HG03097 (cell line): ENCODE data around the gene GRIN1.

Source experiments
- ATAC-seq: cut with Tn5 transposase; IDR thresholded peaks from one replicate; pipeline ENCODE4 v1.9.1; 2021; ENCODE audit not compliant: unreplicated experiment, low FRiP score

The GRIN1 gene

DNA sequence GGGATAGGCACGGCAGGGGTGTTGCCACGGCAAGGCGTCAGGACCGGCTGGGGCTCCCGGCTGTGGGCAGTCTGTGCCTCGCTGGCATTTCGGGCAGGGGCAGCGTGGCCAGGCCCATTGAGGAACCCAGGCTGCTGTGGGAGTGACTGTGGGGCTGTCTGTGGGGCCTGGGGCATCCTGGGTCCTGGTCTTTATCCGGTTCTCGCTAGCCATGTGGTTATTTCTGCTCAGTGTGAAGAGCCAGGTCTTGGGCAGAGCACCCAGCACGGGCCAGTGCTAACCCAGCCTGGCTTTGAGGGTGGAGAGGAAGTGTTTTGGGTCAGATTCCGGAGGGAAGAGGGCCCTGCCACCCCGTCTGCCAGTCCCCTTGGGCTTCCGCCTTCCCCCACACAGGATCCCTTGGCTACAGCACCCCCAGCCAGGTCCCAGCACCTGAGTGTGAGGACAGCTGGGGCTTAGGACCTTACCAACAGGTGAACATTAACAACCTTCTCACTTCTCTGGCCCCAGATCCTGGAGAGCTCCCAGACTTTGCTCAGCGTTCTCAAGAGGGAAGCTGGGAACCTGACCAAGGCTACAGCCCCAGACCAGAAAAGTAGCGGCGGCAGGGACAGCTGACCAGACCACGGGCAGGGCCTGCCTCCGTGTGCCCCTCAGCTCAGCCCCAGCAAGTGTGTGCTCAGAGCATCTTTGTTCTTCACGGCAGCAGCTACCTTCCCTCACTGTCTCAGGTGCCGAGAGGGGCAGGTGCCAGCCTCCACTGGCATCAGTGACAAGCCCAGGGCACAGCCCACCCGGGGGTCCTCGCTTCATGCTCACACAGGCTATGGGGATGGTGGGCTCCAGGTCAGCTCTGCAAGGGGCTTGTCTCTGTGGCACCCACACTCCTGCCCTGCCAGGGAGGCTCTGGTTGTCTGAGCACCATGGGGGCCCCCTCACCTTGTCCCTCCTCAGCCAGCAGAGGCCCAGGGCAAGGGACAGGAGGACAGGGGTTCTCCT lies 50.6 kb downstream of the GRIN1 start:
- no peak for ATAC-seq

DNA sequence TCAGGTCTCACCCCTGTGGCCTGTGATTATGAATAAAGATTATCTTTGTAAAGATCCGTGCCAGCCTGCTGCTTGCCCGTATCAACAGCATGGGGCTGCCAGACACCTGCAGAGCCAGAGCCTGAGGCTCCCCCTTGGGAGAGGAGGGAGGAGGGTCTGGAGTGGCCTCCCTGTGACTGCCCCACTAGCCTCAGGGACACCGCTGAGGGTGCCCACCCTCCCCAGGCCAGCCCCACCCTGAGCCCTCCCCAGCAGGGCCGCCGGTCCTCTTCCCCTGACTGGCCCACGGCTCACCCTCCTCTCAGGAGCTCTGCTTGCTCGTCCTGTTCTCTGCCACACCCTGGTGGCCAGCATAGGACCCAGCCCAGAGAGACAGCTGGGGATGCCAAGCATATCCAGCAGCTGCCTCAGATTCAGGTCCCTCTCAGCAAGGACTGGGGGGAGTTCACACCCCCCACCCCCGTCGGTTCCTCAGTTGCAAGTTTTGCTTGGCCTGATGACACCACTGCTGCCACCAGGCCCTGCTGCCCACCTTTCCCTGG lies 51.4 kb downstream of the GRIN1 start:
- ATAC-seq, result no peak

DNA sequence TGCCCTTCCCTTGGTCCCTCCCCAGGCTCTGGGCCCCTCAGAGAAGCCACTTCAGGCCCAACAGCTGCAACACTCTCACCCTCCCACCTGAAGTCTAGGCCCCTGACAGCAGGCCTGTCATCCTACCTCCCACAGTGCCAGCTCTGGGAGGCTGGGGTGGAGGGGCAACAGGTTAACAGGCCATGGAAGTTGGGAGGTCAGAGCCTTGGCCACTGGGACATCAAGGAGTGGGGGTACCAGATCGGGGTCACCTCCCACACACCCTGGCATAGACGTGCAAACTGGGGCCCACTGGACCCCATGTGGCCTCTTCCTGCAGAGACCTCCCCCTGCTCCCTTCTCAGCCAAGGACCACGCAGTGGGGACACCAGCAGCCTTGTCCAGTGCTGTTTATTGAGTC lies 52.3 kb downstream of the GRIN1 start:
- no peak for ATAC-seq

DNA sequence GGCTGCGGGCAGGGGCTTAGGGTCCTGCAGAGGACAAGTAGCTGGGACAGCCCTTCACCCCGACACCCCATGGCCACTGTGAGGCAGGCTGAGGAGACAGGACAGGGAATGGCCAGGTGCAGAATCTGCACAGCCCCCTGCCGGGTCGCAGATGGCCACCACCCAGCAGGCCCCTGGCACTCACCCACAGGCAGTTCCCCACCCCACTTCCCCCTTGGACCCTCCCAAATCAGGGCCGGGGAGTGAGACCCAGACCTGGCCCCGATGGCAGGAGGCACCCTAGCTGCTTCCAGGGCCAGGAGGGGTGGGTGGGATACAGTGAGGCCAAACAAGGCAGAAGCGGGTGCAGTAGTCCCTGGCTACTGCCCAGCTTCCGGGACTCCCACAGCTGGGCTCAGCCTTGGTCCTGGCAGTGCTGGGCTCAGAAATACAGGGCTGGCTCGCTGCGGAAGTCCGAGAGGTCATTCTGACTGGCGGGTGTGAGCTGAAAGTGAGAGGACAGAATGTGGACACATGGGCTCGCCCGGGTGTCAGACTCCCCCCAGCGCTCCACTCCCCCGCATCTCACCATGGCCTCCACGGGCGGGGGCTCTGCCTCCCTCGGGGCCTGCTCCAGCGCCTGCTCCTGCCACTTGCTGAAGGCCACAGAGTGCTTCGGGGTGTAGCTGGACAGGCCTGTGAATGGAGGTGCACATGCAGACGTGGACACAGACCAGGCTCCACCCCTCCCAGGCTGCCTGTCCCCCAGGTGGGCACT lies 52.9 kb downstream of the GRIN1 start:
- no peak for ATAC-seq

DNA sequence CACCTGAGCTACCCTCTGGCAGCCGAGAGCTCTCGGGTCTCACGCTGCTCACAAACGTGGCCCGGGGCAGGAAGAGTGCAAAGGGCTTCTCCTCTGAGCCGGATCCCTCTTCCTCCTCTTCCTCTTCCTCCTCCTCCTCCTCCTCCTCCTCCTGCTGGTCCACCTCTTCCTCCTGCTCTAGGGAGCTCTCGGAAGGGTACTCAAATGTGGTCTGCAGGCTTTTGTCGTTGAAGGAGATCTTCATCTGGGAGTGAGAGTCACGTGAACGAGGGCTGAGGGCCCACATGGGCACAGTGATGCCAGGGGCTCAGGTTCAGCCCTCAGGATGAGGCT lies 53.5 kb downstream of the GRIN1 start:
- no peak for ATAC-seq

DNA sequence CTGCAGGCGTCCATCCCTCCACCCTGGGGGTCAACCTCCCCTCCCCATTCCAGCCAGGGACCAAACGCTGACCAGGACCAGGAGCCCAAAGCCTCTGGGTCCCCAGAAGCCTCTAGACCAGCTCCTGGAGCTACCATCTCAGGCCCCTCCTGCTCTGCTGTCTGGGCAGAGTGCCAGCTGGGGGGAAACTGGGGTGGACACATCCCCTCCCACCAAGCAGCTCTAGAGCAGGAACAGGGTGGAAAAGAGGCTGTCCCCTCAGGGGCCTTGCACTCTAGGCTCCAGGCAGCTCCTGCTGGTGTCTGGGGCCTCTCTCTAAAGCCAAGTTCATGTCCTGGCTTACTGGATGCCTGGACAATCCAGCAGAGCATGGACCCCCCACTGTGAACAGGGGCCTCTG lies 53.9 kb downstream of the GRIN1 start:
- ATAC-seq, result no peak

DNA sequence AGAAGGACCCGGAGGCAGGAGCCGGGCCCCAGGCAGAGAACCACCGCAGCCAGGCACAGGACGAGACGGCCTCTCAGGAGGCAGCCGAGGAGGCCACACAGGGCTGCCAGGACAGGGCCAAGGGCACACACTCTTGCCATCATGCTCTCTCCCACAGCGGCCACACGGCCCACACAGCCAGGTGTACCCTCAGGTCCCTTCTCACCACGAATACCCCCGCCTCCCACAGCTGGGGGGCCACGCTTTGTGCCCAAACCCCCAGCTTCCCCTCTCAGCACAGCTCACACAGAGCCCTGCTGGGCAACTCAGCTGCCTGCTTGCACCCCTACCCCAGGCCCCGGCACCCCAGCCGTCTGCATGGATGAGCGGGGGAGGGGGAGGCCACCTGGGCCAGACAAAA lies 54.8 kb downstream of the GRIN1 start:
- ATAC-seq, result no peak

DNA sequence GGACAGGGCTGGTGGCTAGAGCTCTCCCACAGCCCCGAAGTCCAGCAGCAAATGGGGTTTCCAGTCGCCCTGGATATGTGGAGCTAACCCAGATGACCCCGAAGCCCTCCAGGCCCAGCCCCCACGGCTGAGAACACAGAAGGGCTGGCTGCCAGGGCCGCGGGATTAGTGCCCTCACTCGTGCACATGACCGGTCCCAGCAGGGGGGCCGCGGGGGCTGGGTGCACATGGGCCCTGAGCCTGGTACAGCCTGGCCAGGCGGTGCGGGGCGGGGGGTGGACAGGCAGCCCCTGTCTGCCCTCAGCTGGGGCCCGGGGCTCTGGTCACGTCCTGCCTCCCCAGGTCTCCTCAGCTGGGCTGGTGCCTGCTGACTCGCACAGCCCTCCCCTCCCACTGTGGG lies 55.4 kb downstream of the GRIN1 start:
- no peak for ATAC-seq

DNA sequence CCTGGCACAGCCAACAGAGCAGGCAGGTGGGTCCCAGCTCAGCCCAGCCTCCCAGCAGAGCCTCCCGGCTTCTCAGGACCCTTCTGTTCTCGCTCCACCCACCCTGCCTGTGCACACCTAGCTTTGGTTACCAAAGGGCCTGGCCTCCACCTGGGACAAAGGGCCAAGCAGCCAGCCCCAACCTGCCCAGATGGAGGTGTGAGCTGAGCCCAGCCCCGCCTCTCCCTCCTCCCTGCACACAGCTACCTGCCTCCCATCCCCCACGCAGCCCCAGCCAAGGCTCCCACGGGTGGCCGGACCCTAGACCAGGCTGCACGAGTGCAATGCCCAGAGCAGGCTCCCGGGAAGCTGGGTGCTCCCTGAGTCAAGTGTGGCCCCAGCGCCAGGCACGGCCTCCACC lies 56.0 kb downstream of the GRIN1 start:
- ATAC-seq, result no peak

DNA sequence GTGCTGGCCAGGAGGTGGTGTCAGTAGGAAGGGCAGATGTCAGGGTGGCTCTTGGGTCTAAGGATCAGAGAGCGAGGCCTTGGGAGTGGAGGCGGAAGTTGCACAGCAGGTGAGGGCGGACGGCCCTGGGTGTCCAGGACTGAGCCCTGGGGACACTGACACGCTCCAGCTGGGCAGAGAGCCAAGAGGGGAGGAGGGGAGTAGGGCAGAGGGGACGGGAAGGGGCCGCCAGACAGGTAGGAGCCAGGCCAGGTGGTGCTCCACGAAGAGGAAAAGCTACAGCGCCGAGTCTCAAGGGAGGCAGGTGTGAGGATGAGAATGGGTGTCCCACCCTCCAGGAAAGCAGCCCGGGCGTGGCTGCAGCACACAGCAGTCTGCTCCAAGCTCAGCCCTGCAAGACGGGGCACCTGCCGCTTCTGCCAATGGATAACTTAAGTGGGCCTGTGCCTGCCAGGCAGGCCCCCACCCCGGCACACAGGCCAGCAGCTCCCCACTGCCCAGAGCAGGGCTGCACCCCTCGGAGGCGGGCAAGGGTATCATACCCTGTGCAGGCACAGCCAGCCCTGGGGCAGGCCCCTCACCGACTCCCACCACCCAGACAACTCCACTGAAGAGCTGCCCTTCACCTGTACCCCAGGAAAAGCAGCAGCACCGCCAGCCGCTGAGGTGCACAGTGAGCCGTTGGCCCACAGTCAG lies 56.7 kb downstream of the GRIN1 start:
- no peak for ATAC-seq

DNA sequence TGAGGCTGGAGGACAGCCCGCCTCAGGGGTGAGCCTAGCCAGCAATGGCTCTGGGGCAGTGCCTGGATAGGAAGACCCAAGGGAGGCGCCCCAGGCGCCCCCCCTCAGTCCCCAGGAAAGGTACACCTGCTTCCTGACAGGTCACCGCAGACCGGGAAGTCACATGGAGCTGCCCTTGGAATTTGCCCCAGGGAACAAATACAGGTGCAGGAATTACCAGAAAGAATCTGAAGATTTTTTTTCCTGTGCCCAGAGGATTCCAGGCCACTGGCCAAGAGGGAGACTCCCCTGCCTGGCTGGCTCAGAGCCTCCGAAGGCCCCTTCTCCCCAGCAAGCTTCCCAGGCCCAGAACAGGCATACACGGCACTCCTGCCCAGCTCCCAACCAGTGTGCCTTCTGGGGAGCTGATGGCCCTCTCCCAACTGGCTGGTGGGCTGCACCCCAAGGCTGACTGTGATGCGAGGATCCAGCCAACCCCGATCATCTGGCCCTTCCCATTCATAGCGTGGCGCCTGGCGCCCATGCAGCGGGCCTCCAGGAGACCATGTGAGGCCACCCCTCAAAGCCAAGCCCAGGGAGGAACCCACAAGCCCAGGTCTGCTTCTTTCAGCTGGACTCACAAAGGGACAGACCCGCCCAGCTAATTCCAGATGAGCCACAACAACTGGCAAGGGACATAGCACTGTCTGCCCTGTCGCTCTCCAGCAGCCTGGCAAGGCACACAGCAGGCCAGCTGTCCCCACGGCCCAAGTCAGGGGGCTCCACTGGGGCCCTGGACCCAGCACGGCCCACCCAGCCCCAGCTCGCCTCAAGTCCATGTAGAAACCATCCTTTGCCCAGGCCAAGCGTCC lies 59.3 kb downstream of the GRIN1 start:
- ATAC-seq, result no peak

DNA sequence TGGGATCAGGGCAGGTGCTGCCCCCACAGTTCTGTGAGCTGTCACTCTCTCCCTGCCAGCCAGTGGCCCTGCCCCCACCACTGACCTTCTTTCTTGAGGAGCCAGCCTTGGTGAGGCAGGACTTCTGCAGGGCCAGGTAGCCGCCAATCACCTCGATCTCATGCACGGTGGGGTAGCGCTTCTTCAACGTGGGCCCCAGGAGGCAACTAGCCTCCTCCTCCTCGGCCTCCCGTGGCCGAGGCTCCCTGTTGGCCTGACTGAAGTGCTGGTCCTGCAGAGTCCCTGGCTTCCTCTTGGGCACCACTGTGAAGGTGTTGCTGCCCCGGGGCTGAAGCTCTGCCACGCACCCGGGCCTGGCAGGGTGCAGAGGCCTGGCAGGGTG lies 59.9 kb downstream of the GRIN1 start:
- no peak for ATAC-seq

DNA sequence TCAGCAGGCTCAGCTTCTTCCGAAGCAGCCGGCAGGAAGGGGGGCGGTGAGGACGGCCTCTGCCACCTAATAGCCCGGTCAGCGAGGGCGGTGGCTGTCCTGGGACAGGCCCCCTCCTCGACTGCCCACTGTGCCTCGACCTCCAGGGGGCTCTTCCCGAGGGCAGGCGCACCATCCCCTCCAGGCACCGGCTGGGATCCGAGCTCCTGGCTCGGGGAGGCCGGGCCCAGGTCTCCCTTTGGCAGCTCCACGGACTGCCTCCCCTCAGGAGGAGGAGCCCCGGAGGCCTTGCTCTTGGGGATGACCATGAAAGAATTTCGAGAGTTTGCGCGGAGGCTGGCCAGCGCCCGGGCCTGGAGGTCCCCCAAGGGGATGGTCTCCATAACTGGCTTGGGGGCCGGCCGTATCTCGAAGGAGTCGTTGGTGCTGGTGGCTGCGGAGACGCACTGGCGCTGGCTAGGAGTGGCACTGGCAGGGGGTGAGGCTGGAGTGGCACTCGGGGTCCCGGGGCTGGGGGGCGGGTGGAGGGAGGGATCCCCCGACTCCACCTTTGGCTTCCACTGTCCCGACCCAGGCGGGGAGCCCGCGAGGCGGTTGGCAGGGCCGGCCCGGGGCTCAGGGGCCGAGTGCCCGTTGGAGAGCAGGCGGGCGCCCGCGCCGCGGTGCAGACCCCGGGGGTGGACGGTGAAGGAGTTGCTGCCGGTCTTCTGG lies 60.6 kb downstream of the GRIN1 start:
- no peak for ATAC-seq

DNA sequence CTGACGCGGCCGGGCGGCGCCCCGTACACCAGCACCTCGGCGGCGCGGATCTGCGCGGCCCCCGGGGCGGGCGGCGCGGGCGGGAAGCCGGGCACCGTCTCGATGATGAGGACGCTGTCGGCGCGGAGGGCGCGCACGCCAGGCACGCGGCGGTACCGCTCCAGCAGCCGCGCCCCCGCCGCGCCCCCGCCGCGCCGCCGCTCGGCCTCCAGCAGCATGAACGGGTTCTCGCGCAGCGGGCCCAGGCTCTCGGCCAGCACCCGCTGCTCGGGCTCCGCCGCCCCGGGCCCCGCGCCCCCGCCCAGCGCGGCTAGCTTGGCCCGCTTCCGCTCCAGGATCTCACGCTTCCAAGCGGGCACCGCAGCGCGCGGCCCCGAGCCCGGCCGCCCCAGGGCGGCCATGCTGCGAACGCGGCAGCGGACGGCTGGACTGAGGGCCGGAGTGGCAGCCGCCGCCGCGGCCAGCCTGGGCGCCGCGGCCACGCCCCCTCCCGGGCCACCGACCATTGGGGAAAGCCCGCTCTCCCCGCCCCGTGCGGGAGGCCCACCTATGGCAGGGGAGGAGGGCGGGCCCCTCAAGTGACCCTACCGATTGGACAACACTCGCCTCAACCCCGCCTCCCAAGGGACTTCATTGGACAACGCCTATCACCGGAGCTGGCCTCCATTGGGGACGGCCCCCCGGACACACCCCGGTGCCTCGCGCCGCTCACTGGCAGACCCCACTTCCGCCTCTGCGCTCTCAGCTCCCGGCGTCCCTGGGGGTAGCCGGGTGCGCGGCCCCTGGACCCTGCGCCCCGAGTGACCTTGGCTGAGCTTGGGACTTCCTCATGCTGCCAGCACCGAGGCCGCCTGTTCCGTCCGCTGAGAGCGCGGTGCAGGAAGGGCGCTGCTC lies 61.6 kb downstream of the GRIN1 start, which contains the start of gene TPRN:
TSS of gene TPRN (minus strand) at position 431 of the 894 bp plus-strand sequence. CDS start at position 401, 30 bp downstream.
- peak; percentile 81 for ATAC-seq

DNA sequence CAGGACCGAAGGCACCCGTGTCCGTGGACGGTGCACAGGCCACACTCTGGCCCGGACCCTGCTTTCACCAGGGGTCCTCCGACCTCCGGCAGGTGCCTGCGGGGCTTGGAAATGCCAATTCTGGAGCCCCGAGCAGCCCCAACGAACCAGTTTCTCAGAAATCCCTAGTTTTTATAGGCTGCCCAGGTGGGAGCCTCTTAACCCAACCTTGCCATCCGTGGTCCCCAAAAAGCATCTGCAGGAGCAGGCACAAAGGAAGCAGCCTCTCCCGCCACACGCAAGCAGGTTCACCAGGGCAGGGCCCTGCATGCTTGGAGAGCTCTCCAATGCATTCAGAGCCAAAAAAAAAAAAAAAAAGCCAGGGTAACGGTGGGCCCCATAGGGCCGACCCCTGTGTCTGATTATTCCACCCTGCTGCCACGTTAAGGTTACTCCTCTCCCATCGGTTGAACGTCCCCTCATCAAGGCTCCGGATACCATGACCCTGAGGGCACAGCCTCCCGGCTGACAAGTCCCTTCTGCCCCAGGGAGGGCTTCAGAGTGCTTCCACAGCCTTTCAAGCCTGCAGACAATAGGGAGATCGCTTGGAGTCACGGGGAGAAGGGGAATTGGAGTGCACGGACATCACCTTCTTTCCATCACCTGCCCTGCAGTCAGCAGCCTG lies 62.4 kb downstream of the GRIN1 start:
- ATAC-seq, result no peak

DNA sequence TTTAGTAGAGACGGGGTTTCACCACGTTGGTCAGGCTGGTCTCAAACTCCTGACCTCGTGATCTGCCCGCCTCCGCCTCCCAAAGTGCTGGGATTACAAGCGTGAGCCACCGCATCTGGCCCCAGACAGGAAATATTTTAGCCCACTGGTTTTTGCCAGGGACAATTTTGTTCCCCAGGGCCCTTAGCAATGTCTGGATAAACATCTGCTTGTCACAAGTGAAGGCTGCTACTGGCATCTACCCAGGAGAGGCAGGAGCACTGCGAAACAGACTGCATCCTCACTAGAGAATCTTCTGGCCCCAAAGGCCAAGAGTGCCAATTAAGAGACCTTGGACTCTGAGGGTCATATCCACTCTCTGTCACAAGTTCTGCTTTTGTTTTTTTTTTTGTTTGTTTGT lies 64.0 kb downstream of the GRIN1 start:
- ATAC-seq, result no peak

DNA sequence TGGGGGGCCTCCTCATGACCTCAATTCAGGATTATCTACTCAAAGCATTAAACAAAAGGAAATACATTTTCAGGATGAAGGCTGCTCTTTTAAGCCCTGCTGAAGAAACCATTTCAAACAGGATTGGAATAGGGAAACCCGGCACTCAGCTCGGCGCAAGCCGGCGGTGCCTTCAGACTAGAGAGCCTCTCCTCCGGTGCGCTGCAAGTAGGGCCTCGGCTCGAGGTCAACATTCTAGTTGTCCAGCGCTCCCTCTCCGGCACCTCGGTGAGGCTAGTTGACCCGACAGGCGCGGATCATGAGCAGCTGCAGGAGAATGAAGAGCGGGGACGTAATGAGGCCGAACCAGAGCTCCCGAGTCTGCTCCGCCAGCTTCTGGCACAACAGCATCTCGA lies 65.8 kb downstream of the GRIN1 start:
- ATAC-seq, result no peak
